IPS-NIHi7 (cell line): Measurements from ENCODE around the gene C14orf119.

Experiments
- DNase-seq: peaks from one replicate; pipeline ENCODE4 v3.0.0; 2012; ENCODE audit warnings: mixed read lengths; ENCODE audit errors: extremely low spot score

Gene C14orf119

DNA sequence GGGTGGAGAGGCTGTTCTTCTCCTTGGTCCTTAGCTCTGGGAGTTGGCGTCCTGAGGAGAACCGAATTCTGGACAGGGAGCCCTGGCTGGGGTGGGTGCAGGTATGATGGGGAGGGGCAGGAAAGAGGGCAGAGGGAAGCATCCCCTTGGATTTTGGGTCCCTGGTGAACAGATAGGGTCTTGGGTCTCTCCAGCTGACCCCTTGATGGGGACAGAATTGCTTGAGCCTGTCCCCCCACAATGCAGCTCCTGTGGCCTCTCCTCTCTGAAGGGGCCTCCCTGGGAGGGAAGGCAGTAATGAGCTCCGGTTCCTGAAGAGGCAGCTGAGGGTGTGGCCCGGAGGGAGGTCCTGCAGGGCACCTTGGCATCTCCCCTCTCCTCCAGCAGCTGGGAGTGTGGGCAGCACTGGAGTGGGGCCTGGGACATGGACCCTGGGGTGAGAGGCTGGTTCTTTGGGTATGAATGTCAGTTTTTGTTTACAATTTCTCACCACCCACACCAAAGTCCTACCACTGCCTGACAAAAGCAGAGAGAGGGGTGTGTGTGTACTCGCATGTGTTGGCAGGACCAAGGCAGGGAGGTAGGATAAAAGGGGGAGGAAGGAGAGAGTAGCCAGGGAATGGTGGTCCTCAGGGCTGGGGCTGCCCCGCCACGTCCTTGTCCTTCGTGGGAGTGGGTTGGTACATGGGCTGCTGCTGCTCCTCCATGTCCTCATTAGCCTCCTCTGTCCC lies 31.4 kb downstream of the C14orf119 start:
- no peak for DNase-seq

DNA sequence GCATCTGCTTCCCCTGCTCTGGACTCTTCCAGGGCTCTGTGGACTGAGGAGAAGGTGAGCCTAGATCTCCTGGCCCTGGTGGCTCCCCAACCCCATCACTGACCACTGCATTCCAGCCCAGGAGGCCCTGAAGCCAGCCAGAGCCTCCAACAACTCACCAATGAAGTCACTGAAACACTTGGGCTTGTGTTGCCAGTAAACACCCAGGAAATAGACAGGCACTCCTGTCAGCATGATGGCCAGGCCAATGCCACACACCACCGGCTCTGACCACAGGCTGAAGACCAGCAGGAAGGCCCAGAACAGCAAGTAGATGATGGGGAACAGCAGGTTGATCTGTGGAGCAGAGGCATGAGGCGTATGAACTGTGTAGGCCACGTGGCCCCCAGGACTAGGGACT lies 32.6 kb downstream of the C14orf119 start:
- no peak for DNase-seq

DNA sequence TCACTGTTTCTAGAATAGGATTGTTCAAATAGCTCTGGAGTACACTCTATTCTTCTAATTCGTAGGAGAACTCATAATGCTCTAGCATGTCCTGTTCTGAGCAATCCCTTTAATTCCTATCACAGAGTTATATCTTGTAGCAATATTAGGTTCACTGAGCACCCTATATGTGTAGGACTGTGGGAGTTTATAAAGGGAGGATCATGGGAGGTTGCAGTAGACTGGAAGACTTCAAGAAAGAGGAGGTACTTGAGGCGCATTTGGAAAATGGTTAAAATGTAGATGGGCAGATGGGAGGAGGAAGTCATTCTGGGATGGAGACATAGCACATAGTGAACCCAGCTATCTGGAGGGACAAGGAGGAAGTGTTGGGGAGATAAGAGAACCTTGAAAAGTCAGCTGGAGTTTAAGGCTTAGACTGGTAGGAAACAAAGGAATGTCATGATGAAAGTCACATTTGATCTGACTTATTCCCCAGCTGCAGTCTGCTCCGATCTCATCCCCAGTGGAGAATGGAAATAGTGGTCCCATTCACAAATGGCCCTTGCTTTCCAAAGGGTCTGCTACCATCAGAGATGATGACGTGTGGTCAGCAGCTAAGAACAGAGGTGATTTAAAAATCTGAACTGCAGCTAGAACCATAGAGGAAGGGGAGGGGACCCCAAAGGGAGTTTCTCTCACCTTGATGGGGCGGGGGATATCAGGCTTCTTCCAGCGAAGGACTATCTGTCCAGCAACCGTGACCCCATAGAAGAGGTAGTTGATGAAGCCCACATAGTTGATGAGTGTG lies 33.9 kb downstream of the C14orf119 start:
- DNase-seq: no peak

DNA sequence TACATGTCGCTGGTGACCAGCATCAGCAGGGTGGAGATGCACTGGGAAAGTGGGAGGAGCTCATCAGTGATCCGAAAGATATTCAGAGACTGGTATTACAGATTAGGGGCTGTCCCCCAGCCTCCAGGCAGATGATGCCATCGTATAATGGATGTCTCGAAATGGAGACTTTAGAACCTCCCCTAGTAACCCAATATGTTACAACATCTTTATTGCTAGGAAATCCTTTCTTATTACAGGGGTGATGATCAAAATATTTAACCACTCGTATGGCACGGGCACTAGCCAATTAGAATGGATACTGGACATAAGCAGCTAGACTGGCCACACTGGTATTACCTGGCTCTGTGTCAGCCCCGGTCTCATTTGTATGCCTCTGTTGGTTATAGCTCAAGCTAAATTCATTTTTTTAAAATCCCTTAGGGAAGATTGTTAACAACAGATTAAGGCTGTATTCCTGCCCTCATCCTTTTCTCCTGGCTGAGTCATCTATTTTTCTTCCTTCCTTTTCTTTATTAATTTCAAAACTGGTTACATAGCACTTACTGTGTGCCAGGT lies 34.5 kb downstream of the C14orf119 start:
- no peak for DNase-seq

DNA sequence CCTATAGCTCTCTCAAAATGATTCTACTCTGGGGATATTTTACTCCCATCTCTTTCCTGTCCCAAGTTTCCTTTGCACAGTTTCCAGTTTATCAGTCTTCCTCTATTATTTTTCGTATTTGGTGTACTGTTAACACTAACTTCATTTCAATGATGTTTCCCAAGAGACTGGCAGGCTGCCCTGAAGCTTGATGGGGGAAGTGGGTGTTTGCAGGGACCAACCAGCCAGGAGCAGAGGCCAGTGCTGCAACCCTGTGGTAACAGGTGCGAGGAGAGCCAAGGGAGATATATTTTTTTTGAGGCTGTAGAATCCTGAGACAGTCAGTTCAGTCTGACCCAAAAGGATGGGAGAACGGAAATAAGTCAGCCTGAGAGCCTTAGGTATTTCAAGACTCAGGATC lies 35.6 kb downstream of the C14orf119 start:
- DNase-seq: no peak

DNA sequence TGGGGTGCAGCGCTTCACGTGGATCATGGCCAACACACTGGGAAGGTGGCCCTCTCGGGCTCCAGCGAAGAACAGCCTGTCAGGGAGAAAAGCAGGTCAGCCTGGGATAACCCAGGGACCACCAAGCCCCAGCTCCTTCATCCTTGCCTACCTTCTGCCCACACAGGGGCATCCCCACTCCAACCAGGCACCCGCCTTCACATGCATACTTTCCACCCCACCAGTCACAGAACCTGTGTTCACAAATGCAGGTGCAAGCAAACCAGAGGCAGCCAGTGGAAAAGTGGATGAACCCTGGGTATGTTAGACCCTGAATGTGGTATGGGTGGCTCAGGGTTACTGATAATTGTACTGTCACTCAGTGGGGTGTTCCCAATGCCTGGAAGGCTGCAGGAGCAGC lies 36.2 kb downstream of the C14orf119 start:
- DNase-seq: no peak

DNA sequence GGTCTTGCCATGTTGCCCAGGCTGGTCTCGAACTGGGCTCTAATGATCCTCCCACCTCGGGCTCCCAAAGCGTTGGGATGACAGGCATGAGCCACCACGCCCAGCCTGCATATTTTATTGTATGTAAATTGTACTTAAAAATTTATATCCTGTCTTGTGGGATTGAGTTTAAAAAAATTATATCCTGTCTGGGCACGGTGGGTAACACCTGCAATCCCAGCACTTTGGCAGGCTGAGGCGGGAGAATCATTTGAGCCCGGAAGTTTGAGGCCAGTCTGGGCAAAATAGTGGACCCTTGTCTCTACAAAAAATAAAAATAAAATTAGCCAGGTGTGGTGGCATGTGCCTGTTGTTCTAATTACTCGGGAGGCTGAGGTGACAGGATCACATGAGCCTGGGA lies 37.7 kb downstream of the C14orf119 start:
- no peak for DNase-seq

DNA sequence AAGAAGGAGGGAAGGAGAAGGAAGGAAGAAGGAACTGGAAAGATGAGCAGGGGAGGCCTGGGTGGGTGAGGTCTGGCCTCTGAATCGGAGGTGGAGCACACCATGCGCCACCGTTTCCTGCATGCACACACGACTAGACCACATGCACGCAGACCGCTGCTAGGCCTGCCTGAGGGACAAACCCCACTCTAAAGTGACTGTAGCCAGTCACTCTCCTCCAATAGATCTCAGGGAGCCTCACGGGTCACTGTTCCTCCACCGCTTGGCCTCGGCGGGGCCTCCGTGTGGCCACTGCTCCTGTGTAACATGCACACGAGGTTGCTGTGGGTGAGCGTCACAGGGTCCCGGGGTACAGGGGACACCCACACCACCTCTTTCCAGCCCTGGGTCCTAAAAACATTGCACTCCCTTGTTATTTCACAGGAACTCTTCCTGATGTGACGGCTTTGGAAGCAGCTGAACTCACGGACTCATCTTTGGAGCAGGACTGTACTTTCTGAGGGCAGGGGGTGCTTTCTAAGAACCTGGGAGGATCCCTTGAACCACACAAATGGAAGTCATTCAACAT lies 41.3 kb downstream of the C14orf119 start:
- no peak for DNase-seq

DNA sequence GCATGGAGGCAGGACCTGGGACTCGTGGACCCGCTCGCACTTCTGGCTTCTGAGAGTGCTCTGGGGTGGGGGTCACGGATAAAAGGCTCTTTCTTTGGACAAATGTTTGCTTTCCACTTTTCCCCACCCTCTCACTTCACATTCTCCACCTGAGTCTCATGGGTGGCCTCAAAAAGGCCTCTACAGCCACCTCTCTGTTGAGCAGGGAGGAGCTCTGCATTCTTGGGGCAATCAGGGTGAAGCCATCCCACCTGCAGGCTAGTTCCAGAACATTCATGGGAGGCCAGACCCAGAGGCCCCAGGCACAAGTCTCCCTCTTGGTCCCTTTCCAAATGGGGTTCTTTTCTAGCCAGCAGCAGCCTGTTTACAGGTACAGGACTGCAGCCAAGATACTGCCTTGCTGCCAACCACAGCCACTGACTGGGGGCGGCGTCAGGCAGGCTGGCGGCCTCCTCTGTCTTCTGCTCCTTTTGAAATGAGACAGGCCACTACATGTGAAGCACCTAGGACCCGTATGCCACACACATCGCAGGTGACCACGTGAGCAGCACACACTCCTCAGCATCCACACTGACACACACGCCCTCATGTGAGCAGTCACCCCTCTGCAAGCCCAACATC lies 42.0 kb downstream of the C14orf119 start:
- DNase-seq: no peak

DNA sequence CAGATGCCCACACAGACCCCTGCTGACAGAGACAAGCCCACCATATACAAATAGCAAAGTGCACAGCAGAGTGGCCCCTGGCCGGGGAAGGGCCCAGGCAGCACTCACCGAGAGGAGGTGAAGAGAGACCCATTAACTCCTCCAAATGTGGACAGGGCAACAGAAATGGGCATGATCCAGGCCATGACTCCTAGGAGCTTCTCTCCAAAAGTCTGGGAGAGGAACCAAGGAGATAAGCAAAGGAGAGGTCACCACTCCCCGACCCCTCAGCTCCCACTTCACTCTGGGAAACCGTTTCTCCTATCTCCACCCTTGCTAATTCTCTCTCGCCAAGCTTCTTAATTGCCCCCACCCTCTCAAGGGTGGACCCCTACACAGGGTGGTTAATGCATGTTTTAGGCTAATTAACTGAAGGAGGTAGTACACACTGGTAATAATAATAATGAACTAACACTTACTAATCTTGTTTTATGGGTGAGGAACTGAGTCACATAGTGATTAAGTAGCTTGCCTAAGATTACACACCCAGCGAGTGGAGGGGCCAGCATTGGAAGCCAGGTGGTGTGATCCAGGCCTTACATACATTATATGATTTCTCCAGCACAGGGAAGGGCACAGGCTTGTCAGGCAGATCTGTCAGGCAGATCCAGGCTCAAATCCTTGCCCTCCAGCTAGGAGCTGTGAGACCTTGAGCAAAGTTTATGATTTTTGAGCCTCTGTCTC lies 42.7 kb downstream of the C14orf119 start:
- no peak for DNase-seq

DNA sequence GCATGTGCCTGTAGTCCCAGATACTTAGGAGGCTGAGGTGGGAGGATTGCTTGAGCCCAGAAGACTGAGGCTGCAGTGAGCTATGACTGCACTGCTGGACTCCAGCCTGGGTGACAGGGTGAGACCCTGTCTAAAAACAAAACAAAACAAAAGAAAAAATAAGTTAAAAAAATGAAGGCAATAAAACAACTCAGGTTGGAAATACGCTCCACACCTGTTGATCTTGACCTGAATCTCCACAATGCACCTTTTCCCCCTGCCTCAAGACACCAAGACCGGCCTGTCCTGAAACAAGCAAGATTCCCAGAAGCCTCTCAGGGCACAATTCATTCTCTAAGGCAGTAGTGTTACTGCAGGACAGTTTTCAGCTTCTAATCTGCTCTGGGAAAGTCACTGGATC lies 44.6 kb downstream of the C14orf119 start:
- no peak for DNase-seq

DNA sequence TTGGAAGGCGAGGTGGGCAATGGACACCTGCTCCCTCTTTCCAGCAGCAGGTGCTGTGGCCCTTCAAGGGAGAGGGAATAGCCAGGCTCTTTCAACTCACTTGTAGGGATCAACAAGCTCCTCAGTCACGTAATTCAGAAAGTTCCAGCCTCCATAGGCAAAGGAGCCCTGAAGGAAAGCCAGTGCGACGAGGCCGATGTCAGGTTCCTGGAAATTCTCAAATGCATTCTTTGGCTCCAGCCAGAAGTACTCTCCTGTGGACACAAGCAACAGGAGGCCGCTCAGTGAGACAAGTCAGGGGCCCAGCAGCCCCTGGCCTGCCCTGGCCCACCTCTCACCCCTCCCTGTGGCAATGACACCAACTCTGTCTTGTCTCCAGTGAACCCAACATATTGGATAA lies 45.1 kb downstream of the C14orf119 start:
- DNase-seq: no peak

DNA sequence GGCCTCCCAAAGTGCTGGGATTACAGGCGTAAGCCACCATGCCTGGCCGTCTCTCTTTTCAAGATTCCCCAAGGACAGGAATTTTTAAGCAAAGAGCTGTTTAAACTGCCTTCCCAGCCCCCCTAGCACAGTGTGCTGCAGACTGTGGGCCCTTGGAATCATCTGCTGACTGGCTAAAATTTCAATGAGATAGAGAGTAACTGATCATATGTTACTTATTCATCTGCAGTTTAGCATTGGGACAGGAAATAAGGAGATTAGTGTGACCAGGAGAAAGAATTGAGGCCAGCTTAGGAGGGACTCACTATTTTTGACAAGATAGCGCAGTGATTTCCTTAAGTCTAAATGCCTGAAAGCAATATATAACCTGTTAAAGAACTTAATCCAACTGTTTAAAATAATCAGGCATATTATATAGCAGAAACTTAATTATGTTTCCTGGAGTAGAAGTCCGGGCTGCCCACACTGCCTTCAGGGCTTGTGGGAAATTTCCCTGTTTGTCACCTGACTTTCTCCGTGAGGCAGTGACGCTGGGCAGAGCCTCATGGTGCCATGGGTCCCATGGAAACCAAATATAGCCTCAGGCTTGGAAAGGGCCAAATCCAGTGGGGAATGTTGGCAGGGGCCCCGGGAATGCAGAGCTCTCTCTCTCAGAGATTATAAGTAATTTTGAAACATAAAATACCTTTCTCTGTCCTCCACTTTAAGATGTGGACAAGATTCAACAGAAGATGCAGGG lies 46.6 kb downstream of the C14orf119 start:
- DNase-seq: no peak

DNA sequence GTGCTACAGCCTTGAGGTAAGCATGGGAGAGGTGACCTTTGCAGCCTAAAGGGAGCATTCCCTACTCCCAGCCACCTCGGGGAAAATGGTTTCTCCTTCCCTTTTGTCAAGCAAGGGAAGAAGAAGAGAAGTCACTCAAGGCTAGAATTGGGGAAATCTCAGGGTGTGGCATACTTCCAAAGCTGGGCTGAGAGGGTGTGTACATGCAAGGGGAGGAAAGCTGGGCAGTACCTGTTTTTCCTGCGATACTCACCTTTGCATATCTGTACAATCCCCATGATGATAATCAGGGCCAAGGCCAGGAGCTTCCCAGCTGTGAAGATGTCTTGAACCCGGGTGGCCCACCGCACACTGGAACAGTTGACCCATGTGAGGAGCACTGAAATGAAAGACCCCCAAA lies 47.5 kb downstream of the C14orf119 start:
- DNase-seq: no peak

DNA sequence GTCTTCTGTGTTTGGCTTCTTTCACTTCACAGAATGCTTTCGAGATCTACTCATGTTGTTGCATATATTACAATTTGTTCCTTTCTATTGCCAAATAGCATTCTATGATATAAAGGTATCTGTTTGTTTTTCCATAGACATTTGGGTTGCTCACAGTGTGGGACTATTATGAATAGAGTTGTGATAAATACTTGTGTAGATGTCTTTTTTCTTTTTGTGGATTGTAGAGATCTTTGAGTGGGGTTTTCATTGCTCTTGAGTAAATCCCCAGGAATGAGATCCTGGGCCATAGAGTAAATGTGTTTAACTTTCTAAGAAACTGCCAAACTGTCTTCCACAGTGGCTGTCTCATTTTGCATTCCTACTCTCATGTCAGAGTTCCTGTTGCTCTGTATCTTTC lies 48.6 kb downstream of the C14orf119 start:
- DNase-seq: no peak

DNA sequence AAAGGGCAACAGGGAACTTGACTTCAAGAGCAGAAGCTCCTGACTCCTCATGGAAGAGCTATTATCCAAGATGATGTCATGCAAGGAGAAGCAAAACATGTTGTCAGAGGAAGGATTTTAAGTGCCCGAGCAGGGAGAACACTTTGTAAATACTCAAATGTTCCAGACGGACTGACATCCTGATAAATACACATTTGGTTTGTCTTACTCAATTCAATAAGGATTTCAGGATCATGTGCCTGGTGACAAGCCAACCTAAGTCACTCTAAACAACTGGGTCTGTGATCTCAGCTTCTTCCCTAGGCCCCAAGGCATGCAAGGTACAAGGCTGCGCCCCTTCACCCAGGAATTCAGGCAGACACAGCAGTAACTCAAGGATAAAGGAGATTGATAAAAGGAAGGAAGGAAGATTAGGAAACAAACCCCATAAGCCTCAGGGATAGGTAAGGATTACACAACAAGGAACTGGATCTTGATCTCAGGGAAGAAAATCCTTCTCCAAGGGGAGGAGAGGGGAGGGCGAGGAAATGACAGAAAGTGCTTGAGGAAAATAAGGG lies 50.6 kb downstream of the C14orf119 start:
- no peak for DNase-seq

DNA sequence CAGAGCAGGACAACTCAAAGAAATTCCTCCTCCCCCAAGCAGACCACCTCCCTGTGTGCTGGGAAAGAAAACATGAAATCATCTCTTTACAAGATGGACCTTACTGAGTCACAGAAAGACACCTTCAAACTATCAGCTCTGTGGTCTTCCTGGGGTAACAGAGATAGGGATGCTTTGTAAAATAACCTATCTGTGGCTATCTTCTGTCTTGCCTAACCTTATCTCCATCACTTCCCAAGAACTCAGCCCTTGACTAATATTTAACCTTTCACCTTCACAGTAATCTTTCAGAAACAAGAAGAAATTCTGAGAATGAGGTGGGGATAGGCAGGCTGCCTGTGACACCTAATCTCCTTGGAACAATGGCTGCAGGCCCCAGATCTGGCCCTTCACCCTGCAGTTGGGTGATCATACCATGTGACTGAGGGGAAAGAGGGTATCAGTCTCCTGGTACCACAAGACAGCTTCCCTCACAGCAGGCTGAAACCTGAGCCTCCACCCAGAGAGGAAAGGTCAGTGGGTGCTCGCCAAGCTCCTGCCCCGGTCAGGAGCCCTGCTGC lies 51.1 kb downstream of the C14orf119 start:
- no peak for DNase-seq

DNA sequence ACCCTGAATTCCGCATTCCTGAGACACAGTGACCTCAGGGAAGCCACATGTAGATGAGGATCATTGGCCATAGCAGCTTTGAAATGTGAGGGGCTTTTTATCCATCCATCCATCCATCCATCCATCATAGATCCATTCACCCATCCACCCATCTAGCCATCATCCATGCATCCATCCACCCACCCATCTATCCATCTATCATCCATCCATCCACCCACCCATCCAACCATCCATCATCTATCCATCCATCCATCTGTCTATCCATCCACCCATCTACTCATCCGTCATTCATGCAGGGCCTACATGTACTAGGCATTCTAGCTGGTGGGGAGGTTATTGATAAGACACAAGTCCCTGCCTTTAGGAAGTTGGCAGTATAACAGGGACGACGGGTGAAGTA lies 51.7 kb downstream of the C14orf119 start:
- DNase-seq: no peak

DNA sequence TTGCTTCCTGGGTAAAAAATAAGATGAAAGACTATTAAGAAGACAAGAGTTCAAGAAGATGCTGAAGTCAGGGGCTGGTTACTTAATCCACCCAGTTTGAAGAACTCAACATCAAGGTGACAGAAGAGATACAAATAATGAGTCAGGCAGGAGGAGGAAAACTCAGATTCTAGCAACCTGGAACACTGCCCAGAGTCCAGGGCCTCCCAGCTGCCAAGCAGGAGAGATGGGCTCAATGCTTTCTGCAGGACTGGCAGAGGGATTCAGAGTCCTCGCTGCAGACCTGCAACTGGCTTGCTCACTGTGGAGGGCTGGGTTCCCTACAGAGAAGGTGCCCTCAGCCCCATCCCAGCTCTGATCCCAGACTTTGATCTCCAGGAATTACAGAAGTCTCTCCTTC lies 52.4 kb downstream of the C14orf119 start:
- no peak for DNase-seq

DNA sequence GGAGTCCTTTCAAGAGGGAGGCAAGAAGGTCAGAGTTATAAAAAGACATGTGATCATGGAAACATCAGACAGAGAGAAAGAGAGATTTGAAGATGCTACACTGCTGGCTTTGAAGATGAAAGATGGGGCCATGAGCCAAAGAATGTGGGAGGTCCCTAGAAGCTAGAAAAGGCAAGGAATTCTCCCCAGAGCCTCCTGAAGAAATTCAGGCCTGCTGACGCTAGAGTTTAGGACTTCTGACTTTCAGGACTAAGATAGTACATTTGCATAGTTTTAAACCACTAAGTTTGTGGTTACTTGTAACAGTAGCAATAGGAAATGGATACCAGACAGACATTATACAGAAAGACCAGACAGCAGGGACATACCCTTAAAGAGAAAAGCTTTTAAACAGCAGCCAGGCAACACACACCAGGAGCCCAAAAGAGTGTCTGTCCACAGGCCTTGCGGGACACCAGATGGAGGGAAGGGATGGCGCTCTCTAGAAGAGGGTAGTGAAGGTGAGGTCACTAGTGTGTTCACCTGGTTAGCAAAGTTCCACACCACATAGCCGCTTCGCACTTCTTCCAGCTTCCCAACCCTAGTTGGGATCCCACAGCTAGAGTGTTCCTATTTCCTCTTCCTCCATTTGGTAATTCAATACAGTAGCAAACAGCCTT lies 53.4 kb downstream of the C14orf119 start:
- no peak for DNase-seq
